HCT116 (cell line): ENCODE results near the gene IL1R1. TPM values are rescaled to one million over a fixed set of nuclear protein-coding genes. Genes with fewer than 3 reads are reported as not detected.

ENCODE experiments used
- ATAC-seq: fragments of 200-7000 bp; cut with Tn5 transposase; 2 replicates; pipeline ENCODE4 v1.9.1; 2020; ENCODE audit warnings: mild to moderate bottlenecking, moderate library complexity
- BruUV-seq: library from RNA; stranded (reverse); fragments of 400-500 nt; replicated peaks from 2 replicates; lab custom pipeline; 2021; lab: Mats Ljungman, UMichigan
- CTCF ChIA-PET: fragments of 300-600 bp; sonication (Branson Sonifier 250); formaldehyde crosslinking; loops from one replicate; lab custom pipeline; 2021; ENCODE audit warnings: antibody characterized with exemption; lab: Charles Lee
- POLR2A ChIA-PET: fragments of 300-600, 350-600 bp; sonication (Branson Sonifier 250); formaldehyde crosslinking; loops from one replicate; lab custom pipeline; 2021; ENCODE audit warnings: antibody characterized with exemption; lab: Charles Lee
- RAD21 ChIA-PET, 2 experiments: fragments of 300-600 bp; sonication (Branson Sonifier 250); formaldehyde crosslinking; loops; one replicate each; lab custom pipeline; 2023; ENCODE audit warnings: low total read pairs in 2 of 2; ENCODE audit not compliant: uncharacterized antibody in 2 of 2, unreplicated experiment in 2 of 2, low non-redundant PET in 1 of 2; lab: Charles Lee
- DNase-seq: peaks from one replicate; pipeline ENCODE4 v3.0.0-alpha.2; 2010; ENCODE audit warnings: low read depth, low spot score
- H2AFZ ChIP-seq: fragments of 200-600 bp; shearing (Covaris generic), sonication (generic); 2 replicates; pipeline ENCODE4 v1.6.1; 2017; ENCODE audit warnings: low read depth, mixed run types, mixed read lengths, antibody characterized with exemption, low read length; ENCODE audit not compliant: poor library complexity, severe bottlenecking
- H3K27ac ChIP-seq: 2 replicates; pipeline ENCODE4 v1.5.1; 2012; ENCODE audit warnings: low read depth, low read length
- H3K27me3 ChIP-seq: fragments of 200-600 bp; sonication (generic); 2 replicates; pipeline ENCODE4 v1.6.1; 2016; ENCODE audit warnings: mixed run types, low read length, mixed read lengths; ENCODE audit not compliant: insufficient read depth
- H3K36me3 ChIP-seq, 2 experiments: fragments of 200-500 bp in 1 of 2; fragments of 200-600 bp in 1 of 2; sonication (Bioruptor generic) in 1 of 2; sonication (generic) in 1 of 2; 2 replicates each; pipeline versions ENCODE4 v1.5.1 to v1.6.1; 2014 to 2016; ENCODE audit warnings: low read length in 2 of 2, inconsistent platforms in 1 of 2, mixed read lengths in 1 of 2, mixed run types in 1 of 2; ENCODE audit not compliant: insufficient read depth in 2 of 2, control insufficient read depth in 1 of 2
- H3K4me1 ChIP-seq, 2 experiments: fragments of 200-600 bp in 1 of 2; sonication (generic) in 1 of 2; 2 replicates each; pipeline versions ENCODE4 v1.5.1 to v1.6.1; 2012 to 2017; ENCODE audit warnings: low read length in 2 of 2, inconsistent platforms in 1 of 2, mild to moderate bottlenecking in 1 of 2, mixed read lengths in 1 of 2, mixed run types in 1 of 2, moderate library complexity in 1 of 2; ENCODE audit not compliant: insufficient read depth in 2 of 2, control insufficient read depth in 1 of 2
- H3K4me2 ChIP-seq: fragments of 200-600 bp; sonication (generic); 2 replicates; pipeline ENCODE4 v1.6.1; 2017; ENCODE audit warnings: mixed run types, low read length, mixed read lengths
- H3K4me3 ChIP-seq, 2 experiments: fragments of 200-600 bp in 1 of 2; sonication (generic) in 1 of 2; replicated peaks in 1 of 2; 2 replicates each; pipeline ENCODE4 v1.5.1; 2011 to 2016; ENCODE audit warnings: low read length in 2 of 2, control low read depth in 1 of 2, low read depth in 1 of 2, mild to moderate bottlenecking in 1 of 2, mixed read lengths in 1 of 2, mixed run types in 1 of 2
- H3K79me2 ChIP-seq: fragments of 200-600 bp; sonication (generic); 2 replicates; pipeline ENCODE4 v1.6.1; 2017; ENCODE audit warnings: mild to moderate bottlenecking, mixed run types, low read length, moderate library complexity, mixed read lengths; ENCODE audit not compliant: insufficient read depth
- H3K9ac ChIP-seq: fragments of 200-600 bp; sonication (generic); 2 replicates; pipeline ENCODE4 v1.6.1; 2016; ENCODE audit warnings: low read length, mixed read lengths
- H3K9me2 ChIP-seq: fragments of 200-600 bp; sonication (generic), shearing (Covaris generic); 2 replicates; pipeline ENCODE4 v1.6.1; 2017; ENCODE audit warnings: mixed run types, mild to moderate bottlenecking, moderate library complexity; ENCODE audit not compliant: insufficient read depth
- H3K9me3 ChIP-seq, 2 experiments: fragments of 200-500 bp in 1 of 2; fragments of 200-600 bp in 1 of 2; sonication (Bioruptor generic) in 1 of 2; sonication (generic) in 1 of 2; 2 replicates each; pipeline ENCODE4 v1.6.1; 2014 to 2017; ENCODE audit warnings: low read length in 2 of 2, mixed read lengths in 2 of 2, inconsistent platforms in 1 of 2, low read depth in 1 of 2, mild to moderate bottlenecking in 1 of 2, mixed run types in 1 of 2, moderate library complexity in 1 of 2; ENCODE audit not compliant: control insufficient read depth in 1 of 2, insufficient read depth in 1 of 2
- H4K20me1 ChIP-seq: fragments of 200-600 bp; sonication (generic), shearing (Covaris generic); 2 replicates; pipeline ENCODE4 v1.6.1; 2017; ENCODE audit warnings: mixed run types, mild to moderate bottlenecking, moderate library complexity; ENCODE audit not compliant: insufficient read depth
- ATF3 ChIP-seq: IDR thresholded peaks from 2 replicates; pipeline ENCODE4 v1.6.1; 2012
- CBX3 ChIP-seq: IDR thresholded peaks from 2 replicates; pipeline ENCODE4 v1.6.1; 2012; ENCODE audit warnings: low read depth
- CEBPB ChIP-seq: IDR thresholded peaks from 2 replicates; pipeline ENCODE4 v1.6.1; 2012; ENCODE audit warnings: low read depth
- CTCF ChIP-seq, 3 experiments: fragments of 200-600 bp in 1 of 3; sonication (generic) in 1 of 3; IDR thresholded peaks in 2 of 3; conservative IDR thresholded peaks in 1 of 3; 2 replicates each; pipeline ENCODE4 v1.5.1; 2012 to 2017; ENCODE audit warnings: low read depth in 2 of 3, low read length in 2 of 3, antibody characterized with exemption in 1 of 3, borderline replicate concordance in 1 of 3, control low read depth in 1 of 3, mild to moderate bottlenecking in 1 of 3, mixed read lengths in 1 of 3, mixed run types in 1 of 3, moderate library complexity in 1 of 3; ENCODE audit not compliant: insufficient read depth in 1 of 3
- EZH2 ChIP-seq: fragments of 200-600 bp; sonication (generic); IDR thresholded peaks from 2 replicates; pipeline ENCODE4 v1.6.1; 2017; ENCODE audit warnings: antibody characterized with exemption, mixed run types
- EZH2phosphoT487 ChIP-seq: fragments of 200-600 bp; IDR thresholded peaks from 2 replicates; pipeline ENCODE4 v1.6.1; 2018; ENCODE audit warnings: antibody characterized with exemption, borderline replicate concordance
- FOSL1 ChIP-seq: IDR thresholded peaks from 2 replicates; pipeline ENCODE4 v1.6.1; 2012; ENCODE audit warnings: low read depth
- JUND ChIP-seq: IDR thresholded peaks from 2 replicates; pipeline ENCODE4 v1.6.1; 2012
- POLR2A ChIP-seq: IDR thresholded peaks from 2 replicates; pipeline ENCODE4 v1.7.0; 2011; ENCODE audit warnings: borderline replicate concordance; ENCODE audit not compliant: insufficient read depth, insufficient read length; ENCODE audit errors: extremely low read depth
- POLR2AphosphoS5 ChIP-seq: IDR thresholded peaks from 2 replicates; pipeline ENCODE4 v1.6.1; 2011; ENCODE audit warnings: mild to moderate bottlenecking, low read depth, low read length, moderate library complexity
- RAD21 ChIP-seq: IDR thresholded peaks from 2 replicates; pipeline ENCODE4 v1.6.1; 2012; ENCODE audit warnings: low read depth, mild to moderate bottlenecking
- SIN3A ChIP-seq: IDR thresholded peaks from 2 replicates; pipeline ENCODE4 v1.6.1; 2012; ENCODE audit warnings: low read depth
- SP1 ChIP-seq: IDR thresholded peaks from 2 replicates; pipeline ENCODE4 v1.6.1; 2012; ENCODE audit warnings: low read depth
- TCF7L2 ChIP-seq: IDR thresholded peaks from 2 replicates; pipeline ENCODE4 v1.7.0; 2011; ENCODE audit warnings: borderline replicate concordance, inconsistent platforms; ENCODE audit not compliant: insufficient read depth, insufficient read length; ENCODE audit errors: extremely low read depth
- ZNF274 ChIP-seq: fragments of 200-500 bp; sonication (Bioruptor generic); IDR thresholded peaks from 2 replicates; pipeline ENCODE4 v1.6.1; 2014; ENCODE audit warnings: mild to moderate bottlenecking, low read depth, low read length, inconsistent platforms
- intact Hi-C: fragments of 100-400 bp; cut with micrococcal nuclease; formaldehyde crosslinking; loops from 2 replicates; pipeline ENCODE4 v1.10.0; 2022
- total RNA-seq: library from RNA; stranded (reverse); gene quantifications from one replicate; pipeline ENCODE4 v1.2.1, GENCODE V29; 2021; ENCODE audit not compliant: unreplicated experiment
- TF ChIP-seq, protein P1 (sequence below): IDR thresholded peaks from 2 replicates; pipeline ENCODE4 v1.6.1; 2012
- TF ChIP-seq, protein P2 (sequence below): IDR thresholded peaks from 2 replicates; pipeline ENCODE4 v1.6.1; 2011; ENCODE audit warnings: mild to moderate bottlenecking, low read length, moderate library complexity; ENCODE audit not compliant: insufficient replicate concordance; ENCODE audit errors: extremely low read depth

Gene IL1R1
- total RNA-seq, 1 experiment from 2014 or later: 5.3 TPM

- H3K27me3 ChIP-seq: no peaks in the 10 kb centered on the region
- H3K36me3 ChIP-seq: no peaks in the 10 kb centered on the region
- no peak overlapping the region for H3K4me3 ChIP-seq
- no peaks in the 10 kb centered on the region for H3K9me2 ChIP-seq
- ChIA-PET RAD21 (no interaction called here), CTCF (no interaction called here), POLR2A (no interaction called here)
- no peak overlapping the region for H3K27ac ChIP-seq
- H2AFZ ChIP-seq: no peak overlapping the region
- no peak for DNase-seq
- no peaks in the 10 kb centered on the region for H3K4me1 ChIP-seq
- intact Hi-C loops: no loop called here
- no peaks in the 10 kb centered on the region for H4K20me1 ChIP-seq
- no TSS peak for BruUV-seq
- ATAC-seq: no peak
- no peaks in the 10 kb centered on the region for H3K79me2 ChIP-seq
- no peak overlapping the region for H3K4me2 ChIP-seq
- no peak for TF ChIP-seq EZH2phosphoT487
- no peak for TF ChIP-seq SP1
- TF ChIP-seq TCF7L2: no peak
- no peak for TF ChIP-seq SIN3A
- TF ChIP-seq POLR2AphosphoS5: no peak
- no peak for TF ChIP-seq CTCF (IDR thresholded peaks at IDR 0.05 in 2 of 3, conservative IDR thresholded peaks at IDR 0.05 in 1 of 3; ENCODE audit: borderline replicate concordance in 1 of 3, insufficient read depth in 1 of 3, low read depth in 2 of 3, low read length in 2 of 3)
- TF ChIP-seq CEBPB: no peak
- TF ChIP-seq ZNF274: no peak
- TF ChIP-seq EZH2: no peak
- no peak for TF ChIP-seq ATF3
- TF ChIP-seq, protein P1, sequence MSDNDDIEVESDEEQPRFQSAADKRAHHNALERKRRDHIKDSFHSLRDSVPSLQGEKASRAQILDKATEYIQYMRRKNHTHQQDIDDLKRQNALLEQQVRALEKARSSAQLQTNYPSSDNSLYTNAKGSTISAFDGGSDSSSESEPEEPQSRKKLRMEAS: no peak
- TF ChIP-seq, protein P2, sequence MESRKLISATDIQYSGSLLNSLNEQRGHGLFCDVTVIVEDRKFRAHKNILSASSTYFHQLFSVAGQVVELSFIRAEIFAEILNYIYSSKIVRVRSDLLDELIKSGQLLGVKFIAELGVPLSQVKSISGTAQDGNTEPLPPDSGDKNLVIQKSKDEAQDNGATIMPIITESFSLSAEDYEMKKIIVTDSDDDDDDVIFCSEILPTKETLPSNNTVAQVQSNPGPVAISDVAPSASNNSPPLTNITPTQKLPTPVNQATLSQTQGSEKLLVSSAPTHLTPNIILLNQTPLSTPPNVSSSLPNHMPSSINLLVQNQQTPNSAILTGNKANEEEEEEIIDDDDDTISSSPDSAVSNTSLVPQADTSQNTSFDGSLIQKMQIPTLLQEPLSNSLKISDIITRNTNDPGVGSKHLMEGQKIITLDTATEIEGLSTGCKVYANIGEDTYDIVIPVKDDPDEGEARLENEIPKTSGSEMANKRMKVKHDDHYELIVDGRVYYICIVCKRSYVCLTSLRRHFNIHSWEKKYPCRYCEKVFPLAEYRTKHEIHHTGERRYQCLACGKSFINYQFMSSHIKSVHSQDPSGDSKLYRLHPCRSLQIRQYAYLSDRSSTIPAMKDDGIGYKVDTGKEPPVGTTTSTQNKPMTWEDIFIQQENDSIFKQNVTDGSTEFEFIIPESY: no peak
- no peak for TF ChIP-seq CBX3
- TF ChIP-seq POLR2A: no peak
- no peak for TF ChIP-seq FOSL1
- TF ChIP-seq JUND: no peak
- TF ChIP-seq RAD21: no peak
- H3K9ac ChIP-seq: no peak overlapping the region
- H3K9me3 ChIP-seq: no peaks in the 10 kb centered on the region
These were observed 27.6 kb upstream of the IL1R1 start for GRCh38 chr2:102114851-102115497.
